HG03066 (cell line): ENCODE data around the gene DAB1.

Experiments
- ATAC-seq: cut with Tn5 transposase; IDR thresholded peaks from one replicate; pipeline ENCODE4 v1.9.1; 2021; ENCODE audit warnings: low read depth; ENCODE audit not compliant: unreplicated experiment

DAB1 gene

GRCh38 chr1:57048856-57049255 is 375.0 kb downstream of the DAB1 start:
- no peak for ATAC-seq

- no peak for ATAC-seq
Measured at GRCh38 chr1:57046462-57046861, 377.4 kb downstream of the DAB1 start.

GRCh38 chr1:57041901-57042300 is 382.0 kb downstream of the DAB1 start:
- no peak for ATAC-seq

GRCh38 chr1:57040811-57041210 is 383.0 kb downstream of the DAB1 start:
- ATAC-seq = no peak

- ATAC-seq = no peak
Measured at GRCh38 chr1:57036641-57037579, 386.9 kb downstream of the DAB1 start.

GRCh38 chr1:57034713-57035112 is 389.1 kb downstream of the DAB1 start:
- ATAC-seq = no peak

- ATAC-seq = no peak
Measured at GRCh38 chr1:57033222-57034001, 390.4 kb downstream of the DAB1 start.

GRCh38 chr1:57026624-57027354 is 397.1 kb downstream of the DAB1 start:
- no peak for ATAC-seq

- no peak for ATAC-seq
Measured at GRCh38 chr1:57024855-57025254, 399.0 kb downstream of the DAB1 start.

- no peak for ATAC-seq
Measured at GRCh38 chr1:57024428-57024827, 399.4 kb downstream of the DAB1 start.

- ATAC-seq = no peak
Measured at GRCh38 chr1:57020216-57020615, 403.6 kb downstream of the DAB1 start.

GRCh38 chr1:57019236-57019839 is 404.5 kb downstream of the DAB1 start:
- no peak for ATAC-seq

- no peak for ATAC-seq
Measured at GRCh38 chr1:57018119-57018518, 405.7 kb downstream of the DAB1 start.

- no peak for ATAC-seq
Measured at GRCh38 chr1:57017717-57018116, 406.1 kb downstream of the DAB1 start.

GRCh38 chr1:57017200-57017599 is 406.7 kb downstream of the DAB1 start:
- ATAC-seq = no peak

GRCh38 chr1:57015071-57015470 is 408.8 kb downstream of the DAB1 start:
- no peak for ATAC-seq

GRCh38 chr1:57013522-57013921 is 410.3 kb downstream of the DAB1 start:
- no peak for ATAC-seq

- no peak for ATAC-seq
Measured at GRCh38 chr1:57012315-57012714, 411.5 kb downstream of the DAB1 start.

GRCh38 chr1:57010511-57010910 is 413.3 kb downstream of the DAB1 start:
- ATAC-seq = no peak

GRCh38 chr1:57007948-57008347 is 415.9 kb downstream of the DAB1 start:
- no peak for ATAC-seq

- no peak for ATAC-seq
Measured at GRCh38 chr1:57007472-57007871, 416.4 kb downstream of the DAB1 start.
